Measurements from ENCODE around the gene GBF1.

- no peak for TF ChIP-seq CTCF (IDR thresholded peaks at IDR 0.05)
- no peak for TF ChIP-seq POLR2A (IDR thresholded peaks at IDR 0.05)
Observed at GRCh38 chr10:102368077-102368476, 122.7 kb downstream of the GBF1 start.

Data from Peyer's patch (tissue), 4 donors.